ENCODE data around the gene IFNL2.
"Not testable (repeated sequence)": the region's sequence is repeated elsewhere in the genome, so short reads cannot be mapped to it uniquely, and the experiment has no call there.

IFNL2 gene

GRCh38 chr19:39268085-39268484, at the start of gene IFNL2:
Gene IFNL2 (plus strand): TSS chr19:39268396. CDS start chr19:39268569, 173 bp downstream.
- not testable (repeated sequence) for DNase-seq

GRCh38 chr19:39219108-39219507, 49.1 kb upstream of the IFNL2 start:
- not testable (repeated sequence) for DNase-seq

GRCh38 chr19:39223703-39224279, 44.4 kb upstream of the IFNL2 start:
- DNase-seq, result no peak

- no peak for DNase-seq
Observed at GRCh38 chr19:39224910-39225309, 43.3 kb upstream of the IFNL2 start.

GRCh38 chr19:39230096-39230764, 38.0 kb upstream of the IFNL2 start:
- DNase-seq, result no peak

- no peak for DNase-seq
Observed at GRCh38 chr19:39232708-39233107, 35.5 kb upstream of the IFNL2 start.

GRCh38 chr19:39236527-39236926, 31.7 kb upstream of the IFNL2 start:
- no peak for DNase-seq

- no peak for DNase-seq
Observed at GRCh38 chr19:39237200-39238184, 30.7 kb upstream of the IFNL2 start.

- DNase-seq, result no peak
Observed at GRCh38 chr19:39238209-39238608, 30.0 kb upstream of the IFNL2 start.

- no peak for DNase-seq
Observed at GRCh38 chr19:39238944-39239343, 29.3 kb upstream of the IFNL2 start.

- DNase-seq, result no peak
Observed at GRCh38 chr19:39240421-39240820, 27.8 kb upstream of the IFNL2 start.

- DNase-seq, result not testable (repeated sequence)
Observed at GRCh38 chr19:39243741-39244140, 24.5 kb upstream of the IFNL2 start.

GRCh38 chr19:39244410-39245100, 23.6 kb upstream of the IFNL2 start, which contains the start of gene IFNL3:
Gene IFNL3 (minus strand): TSS chr19:39245006. CDS start chr19:39244967, 39 bp downstream.
- not testable (repeated sequence) for DNase-seq

GRCh38 chr19:39245166-39245565, 23.0 kb upstream of the IFNL2 start:
- DNase-seq, result not testable (repeated sequence)

GRCh38 chr19:39246951-39247669, 21.1 kb upstream of the IFNL2 start:
- peak in 1 of 2 donors; percentile 9 for DNase-seq

- DNase-seq, result no peak
Observed at GRCh38 chr19:39247701-39248664, 20.2 kb upstream of the IFNL2 start.

GRCh38 chr19:39248806-39249205, 19.4 kb upstream of the IFNL2 start, which contains the start of gene IFNL4:
Gene IFNL4 (minus strand): TSS chr19:39248856.
- no peak for DNase-seq

GRCh38 chr19:39251081-39251480, 17.1 kb upstream of the IFNL2 start:
- DNase-seq, result no peak

- no peak for DNase-seq
Observed at GRCh38 chr19:39251846-39252245, 16.4 kb upstream of the IFNL2 start.

GRCh38 chr19:39252458-39252857, 15.7 kb upstream of the IFNL2 start:
- DNase-seq, result no peak
